GM12878 (cell line): ENCODE measurements around the gene SPATA3. TPM values are rescaled to one million over a fixed set of nuclear protein-coding genes. Genes with fewer than 3 reads are reported as not detected.

Experiments used
- ATAC-seq: fragments of 200-7000 bp; cut with Tn5 transposase; 3 replicates; pipeline ENCODE4 v1.9.1; 2020; ENCODE audit warnings: mild to moderate bottlenecking, moderate library complexity
- BruUV-seq: library from RNA; stranded (reverse); fragments of 400-500 nt; replicated peaks from 2 replicates; lab custom pipeline; 2021; lab: Mats Ljungman, UMichigan
- CTCF ChIA-PET: fragments of 300-600 bp; sonication (Branson Sonifier 250); formaldehyde crosslinking; extraction: SDS; loops from one replicate; lab custom pipeline; 2021; ENCODE audit warnings: inconsistent platforms; lab: Yijun Ruan, JAX
- POLR2A ChIA-PET: fragments of 350-600 bp; formaldehyde crosslinking; extraction: SDS; loops from one replicate; lab custom pipeline; 2021; ENCODE audit warnings: inconsistent platforms; lab: Charles Lee
- RAD21 ChIA-PET: fragments of 300-600 bp; sonication (Branson Sonifier 250); formaldehyde crosslinking; loops from one replicate; lab custom pipeline; 2023; ENCODE audit warnings: antibody characterized with exemption; ENCODE audit not compliant: unreplicated experiment; lab: Charles Lee
- SMC1A ChIA-PET: fragments of 300-600 bp; sonication (Branson Sonifier 250); formaldehyde crosslinking; loops from one replicate; lab custom pipeline; 2023; ENCODE audit not compliant: unreplicated experiment, uncharacterized antibody; lab: Charles Lee
- DNase-seq: peaks from one replicate; pipeline ENCODE4 v3.0.0-alpha.2; 2011; ENCODE audit warnings: low read depth, low spot score
- FAIRE-seq: peaks from 3 replicates; lab custom pipeline; 2011; peaks lifted over from hg19 to GRCh38; lab: Jason Lieb, UNC
- H2AFZ ChIP-seq: 2 replicates; pipeline ENCODE4 v1.6.0; 2011; ENCODE audit warnings: low read depth, low read length, control low read depth; ENCODE audit not compliant: control insufficient read depth
- H3K27ac ChIP-seq: 2 replicates; pipeline ENCODE4 v1.5.1; 2011; ENCODE audit warnings: control low read depth; ENCODE audit not compliant: control insufficient read depth, insufficient read depth
- H3K27me3 ChIP-seq, 2 experiments: replicated peaks in 1 of 2; 2 replicates each; pipeline versions ENCODE4 v1.6.0 to v1.6.1; 2011; ENCODE audit warnings: low read length in 1 of 2; ENCODE audit not compliant: control insufficient read depth in 2 of 2, insufficient read depth in 2 of 2
- H3K36me3 ChIP-seq, 2 experiments: 2 replicates each; pipeline ENCODE4 v1.5.1; 2011; ENCODE audit warnings: low read length in 1 of 2; ENCODE audit not compliant: control insufficient read depth in 2 of 2, insufficient read depth in 2 of 2
- H3K4me1 ChIP-seq: 2 replicates; pipeline ENCODE4 v1.6.1; 2011; ENCODE audit warnings: mild to moderate bottlenecking, low read length, moderate library complexity, mixed read lengths; ENCODE audit not compliant: control insufficient read depth, insufficient read depth
- H3K4me2 ChIP-seq: 2 replicates; pipeline ENCODE4 v1.6.0; 2011; ENCODE audit warnings: control low read depth; ENCODE audit not compliant: control insufficient read depth, insufficient read depth
- H3K4me3 ChIP-seq: fragments of 200-600 bp; sonication (generic); 2 replicates; pipeline ENCODE4 v1.5.1; 2016
- H3K79me2 ChIP-seq: 2 replicates; pipeline ENCODE4 v1.6.0; 2011; ENCODE audit warnings: low read length; ENCODE audit not compliant: control insufficient read depth, insufficient read depth
- H3K9ac ChIP-seq: 2 replicates; pipeline ENCODE4 v1.8.0; 2011; ENCODE audit warnings: low read length, control low read depth, mixed read lengths; ENCODE audit not compliant: control insufficient read depth, insufficient read depth
- H3K9me3 ChIP-seq: replicated peaks from 3 replicates; pipeline ENCODE4 v1.5.1; 2011; ENCODE audit warnings: mild to moderate bottlenecking, low read length; ENCODE audit not compliant: control insufficient read depth, insufficient read depth
- H4K20me1 ChIP-seq: 2 replicates; pipeline ENCODE4 v1.6.0; 2011; ENCODE audit not compliant: control insufficient read depth, insufficient read depth
- CBX5 ChIP-seq: sonication (generic); IDR thresholded peaks from 2 replicates; pipeline ENCODE4 v1.6.1; 2016; ENCODE audit warnings: low read depth, moderate library complexity, mild to moderate bottlenecking, inconsistent platforms
- SUZ12 ChIP-seq: fragments of 200-600 bp; sonication (generic); IDR thresholded peaks from one replicate; pipeline ENCODE4 v1.6.1; 2018; ENCODE audit warnings: antibody characterized with exemption, mild to moderate bottlenecking; ENCODE audit not compliant: unreplicated experiment
- WGBS: methylation state at CpG from one replicate; pipeline ENCODE4 v1.1.6; 2016; ENCODE audit warnings: low lambda C conversion rate; ENCODE audit not compliant: insufficient replicate concordance, insufficient coverage; ENCODE audit errors: missing lambda C conversion rate; 5-methylcytosine and 5-hydroxymethylcytosine counted together
- in situ Hi-C: fragments of 300-500 bp; cut with MboI; formaldehyde crosslinking; loops from 9 replicates; pipeline ENCODE4 v1.14.3; 2018; ENCODE audit warnings: mixed read lengths
- intact Hi-C: fragments of 100-400 bp; cut with micrococcal nuclease; formaldehyde crosslinking; loops from one replicate; pipeline ENCODE4 v1.14.2; 2022; ENCODE audit not compliant: unreplicated experiment
- polyA plus RNA-seq, 11 experiments: library from polyadenylated mRNA; depleted of rRNA in 4 of 11; unstranded in 6 of 11; stranded (reverse) in 5 of 11; fragments of >200 nt; fragmentation: Nextera tagmentation in 4 of 11; fragmentation: Illumina TruSeq in 1 of 11; extraction: Ambion mirVana in 4 of 11; extraction: Trizol in 1 of 11; gene quantifications; 1 replicate in 1 of 11; 2 replicates in 10 of 11; pipeline versions ENCODE4 v1.2.1 to v1.2.3, GENCODE V29; 2011 to 2016; ENCODE audit warnings: inconsistent platforms in 2 of 11, missing spikeins in 2 of 11, low read depth in 1 of 11
- total RNA-seq, 4 experiments: library from RNA; depleted of rRNA in 3 of 4; stranded (reverse); fragments of >200 nt in 3 of 4; fragmentation: Illumina TruSeq in 1 of 4; extraction: Trizol in 1 of 4; gene quantifications; 2 replicates each; pipeline versions ENCODE4 v1.2.1 to v1.2.3, GENCODE V29; 2013 to 2021
- TF ChIP-seq, protein P1 (sequence below): IDR thresholded peaks from 2 replicates; pipeline ENCODE4 v1.6.1; 2012; ENCODE audit warnings: improper control_type of control experiment, low read depth, low read length; ENCODE audit not compliant: insufficient replicate concordance
- TF ChIP-seq, protein P2 (sequence below): fragments of 450-650 bp; IDR thresholded peaks from 2 replicates; pipeline ENCODE4 v1.6.1; 2017; ENCODE audit warnings: antibody characterized with exemption, mild to moderate bottlenecking, moderate library complexity
- TF ChIP-seq, protein P3 (sequence below): fragments of 450-650 bp; IDR thresholded peaks from 2 replicates; pipeline ENCODE4 v1.6.1; 2016; ENCODE audit warnings: mild to moderate bottlenecking
- TF ChIP-seq, protein P4 (sequence below): IDR thresholded peaks from 2 replicates; pipeline ENCODE4 v1.6.1; 2011; ENCODE audit warnings: mild to moderate bottlenecking, low read depth, low read length, moderate library complexity; ENCODE audit not compliant: insufficient replicate concordance
- TF ChIP-seq, protein P5 (sequence below): fragments of 450-650 bp; IDR thresholded peaks from 2 replicates; pipeline ENCODE4 v1.6.1; 2014; ENCODE audit warnings: mild to moderate bottlenecking

The SPATA3 gene
- total and polyA plus RNA-seq, 10 of the 15 experiments (the other 5 are each of a cell fraction or from before 2014, with no cell fraction given): not detected

DNA sequence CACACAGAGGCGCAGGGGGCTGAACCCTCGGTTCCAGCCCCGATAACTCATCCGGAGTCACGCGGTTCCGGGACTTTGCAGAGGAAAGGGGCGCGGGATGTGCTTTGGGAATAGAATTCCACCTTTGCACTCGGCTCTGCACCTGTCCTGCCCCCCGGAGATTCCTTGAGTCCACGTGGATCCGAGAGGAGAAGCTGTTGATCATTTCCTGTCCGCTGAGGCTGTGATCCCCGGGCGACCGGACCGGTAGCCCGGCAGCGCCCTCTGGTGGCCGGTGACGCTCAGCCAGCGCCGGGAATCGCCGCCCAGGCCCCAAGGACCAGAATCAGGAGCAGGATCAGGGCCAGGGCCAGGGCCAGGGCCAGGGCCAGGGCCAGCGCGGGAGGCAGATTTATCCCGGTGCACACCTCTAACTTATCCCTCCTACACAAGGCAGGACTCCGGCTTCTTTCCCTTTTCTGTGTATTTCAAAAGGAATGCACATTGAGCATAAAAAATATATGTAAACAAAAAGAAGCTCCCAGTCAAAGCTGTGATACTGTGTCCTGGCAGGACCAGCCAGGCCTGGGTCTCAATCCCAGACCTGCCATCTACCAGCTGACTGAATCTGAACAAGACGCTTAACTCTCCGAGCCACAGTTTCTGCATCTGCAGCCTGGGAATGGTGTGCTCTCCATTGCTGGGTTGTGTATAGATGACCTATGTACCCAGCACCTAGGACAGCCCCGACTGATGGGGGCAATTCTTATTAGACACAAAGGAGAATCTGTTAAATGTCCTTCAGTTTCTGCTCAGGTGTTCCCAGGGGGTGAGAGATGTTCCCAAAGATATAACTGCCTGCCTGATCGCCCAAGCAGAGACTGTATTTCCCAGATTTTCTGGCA lies 8.5 kb upstream of the SPATA3 start:
- Histone ChIP-seq H3K4me2 (peak overlapping the region; percentile 99), H3K79me2 (peaks cover 34% of the 10 kb centered on the region), H3K27me3 (no peaks in the 10 kb centered on the region; a peak in 1 of 4 replicates), H3K27ac (peak overlapping the region; percentile 100), H3K9ac (peak overlapping the region; percentile 89), H3K4me3 (peak overlapping the region; percentile 89), H3K36me3 (no peaks in the 10 kb centered on the region), H3K9me3 (no peaks in the 10 kb centered on the region; the same call in 2 of the 3 replicates), H2AFZ (peak overlapping the region; percentile 81), H4K20me1 (no peaks in the 10 kb centered on the region), H3K4me1 (peaks cover 42% of the 10 kb centered on the region)
- POLR2A ChIA-PET: interaction anchor here (0.6 to 8.4 kb wide), 6 partner anchors 40 to 139 kb away, joined by 3 to 144 read pairs (median 6); partner anchors contain the start of gene GPR55
- 6% methylated on average over 34 of the region's 34 CpGs for WGBS
- no TSS peak for BruUV-seq
- FAIRE-seq (no peak), DNase-seq (no peak), ATAC-seq (peak; percentile 49)
- in situ Hi-C loops: loop anchor here (5.0 to 10.0 kb wide), 4 partner anchors 45 to 155 kb away; partner anchors contain the start of gene GPR55
- SMC1A ChIA-PET: interaction anchor here (0.7 to 10.0 kb wide), 21 partner anchors 10 to 164 kb away, joined by 3 to 411 read pairs (median 6); partner anchors contain the start of gene GPR55
- RAD21 ChIA-PET: interaction anchor here (0.7 to 10.9 kb wide), 25 partner anchors 13 to 162 kb away, joined by 3 to 400 read pairs (median 5); partner anchors contain the start of gene GPR55
- intact Hi-C loops: loop anchor here (1.0 to 5.0 kb wide), 4 partner anchors 65 to 163 kb away; no protein-coding TSS in a partner anchor
- CTCF ChIA-PET: interaction anchor here (0.6 to 10.9 kb wide), 32 partner anchors 12 to 169 kb away, joined by 3 to 372 read pairs (median 5); partner anchors contain the start of genes GPR55, ITM2C and PSMD1
- TF ChIP-seq, protein P1, sequence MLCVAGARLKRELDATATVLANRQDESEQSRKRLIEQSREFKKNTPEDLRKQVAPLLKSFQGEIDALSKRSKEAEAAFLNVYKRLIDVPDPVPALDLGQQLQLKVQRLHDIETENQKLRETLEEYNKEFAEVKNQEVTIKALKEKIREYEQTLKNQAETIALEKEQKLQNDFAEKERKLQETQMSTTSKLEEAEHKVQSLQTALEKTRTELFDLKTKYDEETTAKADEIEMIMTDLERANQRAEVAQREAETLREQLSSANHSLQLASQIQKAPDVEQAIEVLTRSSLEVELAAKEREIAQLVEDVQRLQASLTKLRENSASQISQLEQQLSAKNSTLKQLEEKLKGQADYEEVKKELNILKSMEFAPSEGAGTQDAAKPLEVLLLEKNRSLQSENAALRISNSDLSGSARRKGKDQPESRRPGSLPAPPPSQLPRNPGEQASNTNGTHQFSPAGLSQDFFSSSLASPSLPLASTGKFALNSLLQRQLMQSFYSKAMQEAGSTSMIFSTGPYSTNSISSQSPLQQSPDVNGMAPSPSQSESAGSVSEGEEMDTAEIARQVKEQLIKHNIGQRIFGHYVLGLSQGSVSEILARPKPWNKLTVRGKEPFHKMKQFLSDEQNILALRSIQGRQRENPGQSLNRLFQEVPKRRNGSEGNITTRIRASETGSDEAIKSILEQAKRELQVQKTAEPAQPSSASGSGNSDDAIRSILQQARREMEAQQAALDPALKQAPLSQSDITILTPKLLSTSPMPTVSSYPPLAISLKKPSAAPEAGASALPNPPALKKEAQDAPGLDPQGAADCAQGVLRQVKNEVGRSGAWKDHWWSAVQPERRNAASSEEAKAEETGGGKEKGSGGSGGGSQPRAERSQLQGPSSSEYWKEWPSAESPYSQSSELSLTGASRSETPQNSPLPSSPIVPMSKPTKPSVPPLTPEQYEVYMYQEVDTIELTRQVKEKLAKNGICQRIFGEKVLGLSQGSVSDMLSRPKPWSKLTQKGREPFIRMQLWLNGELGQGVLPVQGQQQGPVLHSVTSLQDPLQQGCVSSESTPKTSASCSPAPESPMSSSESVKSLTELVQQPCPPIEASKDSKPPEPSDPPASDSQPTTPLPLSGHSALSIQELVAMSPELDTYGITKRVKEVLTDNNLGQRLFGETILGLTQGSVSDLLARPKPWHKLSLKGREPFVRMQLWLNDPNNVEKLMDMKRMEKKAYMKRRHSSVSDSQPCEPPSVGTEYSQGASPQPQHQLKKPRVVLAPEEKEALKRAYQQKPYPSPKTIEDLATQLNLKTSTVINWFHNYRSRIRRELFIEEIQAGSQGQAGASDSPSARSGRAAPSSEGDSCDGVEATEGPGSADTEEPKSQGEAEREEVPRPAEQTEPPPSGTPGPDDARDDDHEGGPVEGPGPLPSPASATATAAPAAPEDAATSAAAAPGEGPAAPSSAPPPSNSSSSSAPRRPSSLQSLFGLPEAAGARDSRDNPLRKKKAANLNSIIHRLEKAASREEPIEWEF: no peak
- TF ChIP-seq, protein P2, sequence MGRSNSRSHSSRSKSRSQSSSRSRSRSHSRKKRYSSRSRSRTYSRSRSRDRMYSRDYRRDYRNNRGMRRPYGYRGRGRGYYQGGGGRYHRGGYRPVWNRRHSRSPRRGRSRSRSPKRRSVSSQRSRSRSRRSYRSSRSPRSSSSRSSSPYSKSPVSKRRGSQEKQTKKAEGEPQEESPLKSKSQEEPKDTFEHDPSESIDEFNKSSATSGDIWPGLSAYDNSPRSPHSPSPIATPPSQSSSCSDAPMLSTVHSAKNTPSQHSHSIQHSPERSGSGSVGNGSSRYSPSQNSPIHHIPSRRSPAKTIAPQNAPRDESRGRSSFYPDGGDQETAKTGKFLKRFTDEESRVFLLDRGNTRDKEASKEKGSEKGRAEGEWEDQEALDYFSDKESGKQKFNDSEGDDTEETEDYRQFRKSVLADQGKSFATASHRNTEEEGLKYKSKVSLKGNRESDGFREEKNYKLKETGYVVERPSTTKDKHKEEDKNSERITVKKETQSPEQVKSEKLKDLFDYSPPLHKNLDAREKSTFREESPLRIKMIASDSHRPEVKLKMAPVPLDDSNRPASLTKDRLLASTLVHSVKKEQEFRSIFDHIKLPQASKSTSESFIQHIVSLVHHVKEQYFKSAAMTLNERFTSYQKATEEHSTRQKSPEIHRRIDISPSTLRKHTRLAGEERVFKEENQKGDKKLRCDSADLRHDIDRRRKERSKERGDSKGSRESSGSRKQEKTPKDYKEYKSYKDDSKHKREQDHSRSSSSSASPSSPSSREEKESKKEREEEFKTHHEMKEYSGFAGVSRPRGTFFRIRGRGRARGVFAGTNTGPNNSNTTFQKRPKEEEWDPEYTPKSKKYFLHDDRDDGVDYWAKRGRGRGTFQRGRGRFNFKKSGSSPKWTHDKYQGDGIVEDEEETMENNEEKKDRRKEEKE: no peak
- TF ChIP-seq SUZ12 (no peak), CBX5 (no peak)
- TF ChIP-seq, protein P3, sequence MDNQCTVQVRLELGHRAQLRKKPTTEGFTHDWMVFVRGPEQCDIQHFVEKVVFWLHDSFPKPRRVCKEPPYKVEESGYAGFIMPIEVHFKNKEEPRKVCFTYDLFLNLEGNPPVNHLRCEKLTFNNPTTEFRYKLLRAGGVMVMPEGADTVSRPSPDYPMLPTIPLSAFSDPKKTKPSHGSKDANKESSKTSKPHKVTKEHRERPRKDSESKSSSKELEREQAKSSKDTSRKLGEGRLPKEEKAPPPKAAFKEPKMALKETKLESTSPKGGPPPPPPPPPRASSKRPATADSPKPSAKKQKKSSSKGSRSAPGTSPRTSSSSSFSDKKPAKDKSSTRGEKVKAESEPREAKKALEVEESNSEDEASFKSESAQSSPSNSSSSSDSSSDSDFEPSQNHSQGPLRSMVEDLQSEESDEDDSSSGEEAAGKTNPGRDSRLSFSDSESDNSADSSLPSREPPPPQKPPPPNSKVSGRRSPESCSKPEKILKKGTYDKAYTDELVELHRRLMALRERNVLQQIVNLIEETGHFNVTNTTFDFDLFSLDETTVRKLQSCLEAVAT: peak; percentile 79
- TF ChIP-seq, protein P4, sequence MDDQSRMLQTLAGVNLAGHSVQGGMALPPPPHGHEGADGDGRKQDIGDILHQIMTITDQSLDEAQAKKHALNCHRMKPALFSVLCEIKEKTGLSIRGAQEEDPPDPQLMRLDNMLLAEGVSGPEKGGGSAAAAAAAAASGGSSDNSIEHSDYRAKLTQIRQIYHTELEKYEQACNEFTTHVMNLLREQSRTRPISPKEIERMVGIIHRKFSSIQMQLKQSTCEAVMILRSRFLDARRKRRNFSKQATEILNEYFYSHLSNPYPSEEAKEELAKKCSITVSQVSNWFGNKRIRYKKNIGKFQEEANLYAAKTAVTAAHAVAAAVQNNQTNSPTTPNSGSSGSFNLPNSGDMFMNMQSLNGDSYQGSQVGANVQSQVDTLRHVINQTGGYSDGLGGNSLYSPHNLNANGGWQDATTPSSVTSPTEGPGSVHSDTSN: no peak
- TF ChIP-seq, protein P5, sequence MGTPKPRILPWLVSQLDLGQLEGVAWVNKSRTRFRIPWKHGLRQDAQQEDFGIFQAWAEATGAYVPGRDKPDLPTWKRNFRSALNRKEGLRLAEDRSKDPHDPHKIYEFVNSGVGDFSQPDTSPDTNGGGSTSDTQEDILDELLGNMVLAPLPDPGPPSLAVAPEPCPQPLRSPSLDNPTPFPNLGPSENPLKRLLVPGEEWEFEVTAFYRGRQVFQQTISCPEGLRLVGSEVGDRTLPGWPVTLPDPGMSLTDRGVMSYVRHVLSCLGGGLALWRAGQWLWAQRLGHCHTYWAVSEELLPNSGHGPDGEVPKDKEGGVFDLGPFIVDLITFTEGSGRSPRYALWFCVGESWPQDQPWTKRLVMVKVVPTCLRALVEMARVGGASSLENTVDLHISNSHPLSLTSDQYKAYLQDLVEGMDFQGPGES: no peak
